Tibial artery (tissue), 4 donors: Measurements from ENCODE around the gene RASAL2.
"Not testable (repeated sequence)": the region's sequence is repeated elsewhere in the genome, so short reads cannot be mapped to it uniquely, and the experiment has no call there.

Experiments used
- DNase-seq, 2 donors: peaks; one replicate each; pipeline ENCODE4 v3.0.0-alpha.2; 2019
- H3K27ac ChIP-seq, 2 donors: fragments of 200-600 bp; sonication (generic) in 1 of 2; 1 replicate in 1 of 2; 2 replicates in 1 of 2; pipeline ENCODE4 v1.5.1; 2018 to 2019; ENCODE audit warnings: mild to moderate bottlenecking in 1 of 2
- H3K27me3 ChIP-seq, 2 donors: fragments of 200-600 bp; sonication (generic) in 1 of 2; one replicate each; pipeline versions ENCODE4 v1.5.1 to v1.6.0; 2016 to 2019
- H3K36me3 ChIP-seq, 3 donors: fragments of 200-600 bp; sonication (generic) in 2 of 3; one replicate each; pipeline ENCODE4 v1.5.1; 2016 to 2019; ENCODE audit warnings: mild to moderate bottlenecking in 2 of 3
- H3K4me1 ChIP-seq, 4 donors: fragments of 200-600 bp; sonication (generic) in 2 of 4; 1 replicate in 3 of 4; 2 replicates in 1 of 4; pipeline ENCODE4 v1.5.1; 2016 to 2019
- H3K4me3 ChIP-seq, 2 donors: fragments of 200-600 bp; sonication (generic) in 1 of 2; 1 replicate in 1 of 2; 2 replicates in 1 of 2; pipeline ENCODE4 v1.5.1; 2018 to 2019; ENCODE audit warnings: mild to moderate bottlenecking in 2 of 2
- H3K9me3 ChIP-seq, 3 donors: fragments of 200-600 bp; sonication (generic) in 1 of 3; one replicate each; pipeline ENCODE4 v1.5.1; 2016 to 2019
- intact Hi-C: fragments of 100-400 bp; cut with DNase I; formaldehyde crosslinking; loops from one replicate; pipeline ENCODE4 v1.15.0; 2023; ENCODE audit warnings: low total_unique reads
- TF ChIP-seq, protein P1 (sequence below), 2 experiments: fragments of 200-600 bp in 1 of 2; fragments of 450-650 bp in 1 of 2; IDR thresholded peaks; one replicate each; pipeline ENCODE4 v1.5.1; 2017 to 2019; ENCODE audit warnings: antibody characterized with exemption in 2 of 2, mild to moderate bottlenecking in 1 of 2, moderate library complexity in 1 of 2

Gene RASAL2

GRCh38 chr1:178342745-178343144 is 248.8 kb downstream of the RASAL2 start:
- H3K36me3 ChIP-seq, result no peaks in the 10 kb centered on the region
- no peaks in the 10 kb centered on the region for H3K9me3 ChIP-seq
- TF ChIP-seq, protein P1, sequence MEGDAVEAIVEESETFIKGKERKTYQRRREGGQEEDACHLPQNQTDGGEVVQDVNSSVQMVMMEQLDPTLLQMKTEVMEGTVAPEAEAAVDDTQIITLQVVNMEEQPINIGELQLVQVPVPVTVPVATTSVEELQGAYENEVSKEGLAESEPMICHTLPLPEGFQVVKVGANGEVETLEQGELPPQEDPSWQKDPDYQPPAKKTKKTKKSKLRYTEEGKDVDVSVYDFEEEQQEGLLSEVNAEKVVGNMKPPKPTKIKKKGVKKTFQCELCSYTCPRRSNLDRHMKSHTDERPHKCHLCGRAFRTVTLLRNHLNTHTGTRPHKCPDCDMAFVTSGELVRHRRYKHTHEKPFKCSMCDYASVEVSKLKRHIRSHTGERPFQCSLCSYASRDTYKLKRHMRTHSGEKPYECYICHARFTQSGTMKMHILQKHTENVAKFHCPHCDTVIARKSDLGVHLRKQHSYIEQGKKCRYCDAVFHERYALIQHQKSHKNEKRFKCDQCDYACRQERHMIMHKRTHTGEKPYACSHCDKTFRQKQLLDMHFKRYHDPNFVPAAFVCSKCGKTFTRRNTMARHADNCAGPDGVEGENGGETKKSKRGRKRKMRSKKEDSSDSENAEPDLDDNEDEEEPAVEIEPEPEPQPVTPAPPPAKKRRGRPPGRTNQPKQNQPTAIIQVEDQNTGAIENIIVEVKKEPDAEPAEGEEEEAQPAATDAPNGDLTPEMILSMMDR (IDR thresholded peaks at IDR 0.05), result no peak
- no peaks in the 10 kb centered on the region for H3K27me3 ChIP-seq
- H3K27ac ChIP-seq, result no peak overlapping the region
- DNase-seq, result no peak
- H3K4me3 ChIP-seq, result no peak overlapping the region
- intact Hi-C loops, result no loop called here
- H3K4me1 ChIP-seq, result peaks cover 0 to 78% (median 34%) of the 10 kb centered on the region in 4 donors

- intact Hi-C loops, result no loop called here
- no peak for DNase-seq
- no peaks in the 10 kb centered on the region for H3K27me3 ChIP-seq
- TF ChIP-seq, protein P1 (IDR thresholded peaks at IDR 0.05), result peak in 1 of 2 experiments; percentile 40
- no peaks in the 10 kb centered on the region for H3K9me3 ChIP-seq
- H3K4me1 ChIP-seq, result peaks cover 0 to 67% (median 34%) of the 10 kb centered on the region in 4 donors
- no peak overlapping the region for H3K4me3 ChIP-seq
- no peaks in the 10 kb centered on the region for H3K36me3 ChIP-seq
- peak overlapping the region; percentile 43 to 46 for H3K27ac ChIP-seq
Measured at GRCh38 chr1:178344513-178345091, 250.7 kb downstream of the RASAL2 start.

DNA sequence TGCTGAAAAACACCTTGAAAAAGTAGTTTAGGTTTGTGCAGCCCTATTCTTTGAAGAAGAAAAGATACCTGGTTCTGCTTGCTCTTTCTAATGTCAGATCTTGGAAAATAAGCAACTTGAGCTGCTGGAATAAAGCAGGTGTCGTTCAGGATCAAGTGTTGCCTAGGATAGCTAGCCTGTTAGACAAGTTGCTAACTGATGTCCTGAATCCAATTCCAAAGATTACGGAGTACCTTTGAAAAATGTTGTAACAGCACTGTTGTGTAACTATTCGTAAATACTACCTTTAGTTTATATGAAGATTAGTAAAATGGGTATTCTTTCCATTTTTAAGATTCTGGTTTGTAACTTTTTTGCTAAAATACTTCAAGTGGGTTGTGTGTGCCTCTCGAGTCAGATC is 251.3 kb downstream of the RASAL2 start:
- Histone ChIP-seq H3K4me3 (no peak overlapping the region), H3K4me1 (peaks cover 0 to 60% (median 33%) of the 10 kb centered on the region in 4 donors), H3K27ac (peak overlapping the region; percentile 11 to 46), H3K27me3 (no peaks in the 10 kb centered on the region), H3K36me3 (no peaks in the 10 kb centered on the region), H3K9me3 (no peaks in the 10 kb centered on the region)
- no peak for DNase-seq
- TF ChIP-seq, protein P1 (IDR thresholded peaks at IDR 0.05), result no peak
- intact Hi-C loops, result no loop called here

- no peak overlapping the region for H3K27ac ChIP-seq
- TF ChIP-seq, protein P1 (IDR thresholded peaks at IDR 0.05), result no peak
- no peaks in the 10 kb centered on the region for H3K36me3 ChIP-seq
- H3K4me3 ChIP-seq, result no peak overlapping the region
- DNase-seq, result no peak
- intact Hi-C loops, result no loop called here
- no peaks in the 10 kb centered on the region for H3K27me3 ChIP-seq
- no peaks in the 10 kb centered on the region for H3K9me3 ChIP-seq
- peaks cover 0 to 58% (median 33%) of the 10 kb centered on the region in 4 donors for H3K4me1 ChIP-seq
Measured at GRCh38 chr1:178345807-178346206, 251.9 kb downstream of the RASAL2 start.

DNA sequence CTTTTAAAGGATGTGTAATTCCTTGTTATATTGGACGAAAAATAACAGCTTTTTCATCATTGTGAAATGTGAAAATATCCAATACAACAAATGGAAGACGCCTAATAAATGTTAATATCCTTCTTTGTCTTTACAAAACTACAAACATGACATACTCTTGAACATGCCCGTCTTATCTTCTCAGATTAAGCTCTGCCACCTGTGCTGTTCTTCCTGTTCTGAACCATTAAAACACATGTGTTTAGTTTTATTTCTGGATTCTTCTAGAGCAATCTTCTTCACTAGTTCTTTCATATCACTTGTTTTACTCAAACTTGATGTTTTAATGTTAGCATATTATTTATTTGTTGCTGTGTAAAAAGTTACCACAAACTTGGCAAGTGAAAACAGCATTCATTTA is 255.9 kb downstream of the RASAL2 start:
- no peak for DNase-seq
- Histone ChIP-seq H3K27me3 (no peaks in the 10 kb centered on the region), H3K9me3 (peaks cover 0 to 5% (median 0%) of the 10 kb centered on the region in 3 donors), H3K4me3 (no peak overlapping the region), H3K36me3 (no peaks in the 10 kb centered on the region), H3K4me1 (peaks cover 0 to 44% (median 10%) of the 10 kb centered on the region in 4 donors), H3K27ac (no peak overlapping the region)
- TF ChIP-seq, protein P1 (IDR thresholded peaks at IDR 0.05), result no peak
- intact Hi-C loops, result no loop called here

GRCh38 chr1:178351911-178352310 is 258.0 kb downstream of the RASAL2 start:
- H3K27ac ChIP-seq, H3K9me3 ChIP-seq, H3K4me3 ChIP-seq, DNase-seq, H3K36me3 ChIP-seq, H3K27me3 ChIP-seq, intact Hi-C loops: not testable (repeated sequence)
- peaks cover 0 to 29% (median 3%) of the 10 kb centered on the region in 4 donors for H3K4me1 ChIP-seq
